Middle frontal gyrus (tissue), 1 donor: Measurements from ENCODE around the gene PDLIM5.
"Not testable (repeated sequence)": the region's sequence is repeated elsewhere in the genome, so short reads cannot be mapped to it uniquely, and the experiment has no call there.

ENCODE experiments used
- DNase-seq: peaks from one replicate; pipeline ENCODE4 v3.0.0-alpha.2; 2015; ENCODE audit warnings: low spot score; ENCODE audit errors: extremely low spot score

Gene PDLIM5

DNA sequence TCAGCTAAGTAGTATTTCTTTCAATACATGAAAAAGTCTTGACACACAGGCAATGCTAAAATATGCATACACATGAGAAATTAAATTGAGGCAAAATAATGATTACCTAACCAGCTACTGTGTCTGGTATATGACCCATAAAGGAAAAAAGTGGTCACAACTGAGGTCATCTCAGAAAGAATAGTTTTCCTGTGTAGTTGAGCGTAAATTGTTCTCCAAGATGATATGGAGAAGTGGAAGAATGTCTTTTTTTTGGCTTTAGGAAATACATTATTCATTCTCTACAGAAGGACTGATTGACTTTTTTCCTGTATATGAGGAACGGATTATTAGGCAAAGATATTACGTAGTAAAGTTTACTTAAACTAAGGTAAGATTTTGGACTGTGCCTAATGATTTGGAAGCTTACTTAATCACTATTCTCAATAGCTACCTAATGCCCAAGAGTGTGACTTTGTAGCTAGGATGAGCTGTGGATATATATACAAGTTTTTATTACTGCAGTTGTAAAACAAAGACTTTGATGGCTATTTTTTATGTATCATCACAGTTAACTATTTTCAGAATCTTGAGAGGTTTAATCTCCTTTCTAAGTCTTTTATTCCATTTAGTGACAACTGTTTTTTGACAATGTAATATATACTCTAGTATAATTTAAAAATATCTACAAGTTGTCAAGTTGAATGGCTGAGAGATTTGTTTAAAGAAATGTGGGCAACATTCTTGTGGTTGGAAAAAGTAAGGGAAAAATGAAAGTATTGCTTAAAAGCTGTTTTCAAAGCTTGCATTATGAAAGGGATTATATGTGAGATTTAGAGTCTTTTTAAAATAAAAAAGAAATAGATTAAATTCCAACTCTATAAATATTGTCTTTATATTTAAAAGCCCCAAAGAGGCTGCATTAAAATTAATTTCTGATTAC, 100.2 kb downstream of the PDLIM5 start:
- DNase-seq, result no peak

DNA sequence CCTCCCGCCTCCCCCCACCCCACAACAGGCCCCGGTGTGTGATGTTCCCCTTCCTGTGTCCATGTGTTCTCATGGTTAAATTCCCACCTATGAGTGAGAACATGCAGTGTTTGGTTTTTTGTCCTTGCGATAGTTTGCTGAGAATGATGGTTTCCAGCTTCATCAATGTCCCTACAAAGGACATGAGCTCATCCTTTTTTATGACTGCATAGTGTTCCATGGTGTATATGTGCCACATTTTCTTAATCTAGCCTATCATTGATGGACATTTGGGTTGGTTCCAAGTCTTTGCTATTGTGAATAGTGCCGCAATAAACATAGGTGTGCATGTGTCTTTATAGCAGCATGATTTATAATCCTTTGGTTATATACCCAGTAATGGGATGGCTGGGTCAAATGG, 104.3 kb downstream of the PDLIM5 start:
- not testable (repeated sequence) for DNase-seq

DNA sequence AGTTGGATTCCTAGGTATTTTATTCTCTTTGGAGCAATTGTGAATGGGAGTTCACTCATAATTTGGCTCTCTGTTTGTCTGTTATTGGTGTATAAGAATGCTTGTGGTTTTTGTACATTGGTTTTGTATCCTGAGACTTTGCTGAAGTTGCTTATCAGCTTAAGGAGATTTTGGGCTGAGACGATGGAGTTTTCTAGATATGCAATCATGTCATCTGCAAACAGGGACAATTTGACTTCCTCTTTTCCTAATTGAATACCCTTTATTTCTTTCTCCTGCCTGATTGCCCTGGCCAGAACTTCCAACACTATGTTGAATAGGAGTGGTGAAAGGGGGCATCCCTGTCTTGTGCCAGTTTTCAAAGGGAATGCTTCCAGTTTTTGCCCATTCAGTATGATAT, 105.9 kb downstream of the PDLIM5 start:
- not testable (repeated sequence) for DNase-seq

DNA sequence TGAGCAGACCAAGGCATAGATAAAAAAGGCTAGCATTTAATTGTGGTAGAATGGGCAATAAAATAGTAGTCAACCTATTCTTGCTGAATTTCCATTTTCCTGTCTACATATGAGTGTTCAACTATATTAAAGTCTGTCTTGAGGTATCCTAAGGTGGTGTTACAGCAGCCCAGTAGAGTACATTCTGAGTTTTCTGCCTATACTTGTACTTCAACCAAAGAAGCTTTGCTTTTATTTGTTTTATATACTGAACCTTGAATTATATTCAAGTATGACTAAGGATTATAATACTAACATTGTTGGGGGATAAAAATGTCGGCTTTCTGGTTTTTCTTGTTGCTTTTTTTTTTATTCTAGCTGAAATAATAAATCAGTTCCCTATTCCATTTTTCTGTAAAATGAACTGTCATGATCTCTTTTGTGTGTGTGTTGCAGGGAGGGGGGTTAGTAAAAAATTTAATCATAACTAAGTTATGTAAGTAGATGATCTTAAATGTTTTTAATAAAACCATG, 106.7 kb downstream of the PDLIM5 start:
- no peak for DNase-seq

DNA sequence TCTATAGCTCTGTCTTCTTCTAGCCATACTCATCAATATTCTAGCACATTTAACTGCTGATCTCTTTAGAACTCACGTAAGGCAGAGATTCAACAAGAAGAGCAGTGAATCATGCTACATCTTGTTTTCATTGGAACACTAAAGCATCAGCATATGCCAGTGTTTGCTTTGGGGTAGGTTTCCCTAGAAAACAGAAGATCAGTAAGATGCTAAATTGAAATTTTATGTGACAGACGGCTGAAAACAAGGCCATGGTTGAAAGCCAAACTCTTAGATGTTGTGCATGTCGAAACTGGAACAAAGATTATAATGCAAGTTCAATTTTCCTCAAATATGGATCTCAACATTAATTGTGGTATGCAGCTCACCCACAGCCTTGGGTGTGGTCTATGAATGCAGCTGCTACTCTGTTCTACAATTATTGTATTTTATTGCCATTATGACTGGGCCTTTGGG, 107.6 kb downstream of the PDLIM5 start:
- no peak for DNase-seq

DNA sequence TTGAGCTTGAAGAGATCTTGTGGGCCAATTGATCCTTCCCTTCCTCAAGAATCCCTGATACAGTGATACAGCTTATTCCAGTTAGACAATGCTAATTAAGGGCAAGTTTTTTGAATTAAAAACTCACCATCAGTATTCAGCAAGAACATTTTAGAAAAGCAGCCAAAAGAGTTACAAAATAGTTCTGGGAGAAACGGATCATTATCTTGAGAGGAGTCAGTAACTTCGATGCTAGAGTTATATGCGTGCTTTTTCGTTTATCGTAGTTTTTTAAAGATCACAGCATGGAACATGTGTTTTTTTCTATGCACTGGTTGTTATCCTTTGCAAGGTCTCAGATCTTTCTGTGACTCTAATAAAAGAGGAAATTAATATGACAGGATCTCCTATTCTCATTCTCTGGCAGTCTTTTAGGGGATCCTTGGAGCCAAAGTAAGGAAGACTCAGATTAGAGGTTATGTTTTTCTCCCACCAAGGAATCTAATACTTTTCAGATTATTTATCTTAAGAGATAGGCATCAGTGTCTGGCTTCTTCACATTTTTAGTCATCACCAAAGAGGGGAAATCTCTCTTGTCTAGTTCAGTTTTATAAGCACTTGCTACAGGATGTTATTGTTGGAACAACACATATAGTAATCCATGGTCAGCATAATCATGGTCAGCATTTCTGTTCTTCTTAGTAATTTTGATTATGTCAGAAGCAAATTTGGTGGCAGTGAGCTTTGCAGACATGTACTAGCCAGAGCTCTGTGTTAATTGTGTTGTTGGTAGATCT, 109.7 kb downstream of the PDLIM5 start:
- no peak for DNase-seq

DNA sequence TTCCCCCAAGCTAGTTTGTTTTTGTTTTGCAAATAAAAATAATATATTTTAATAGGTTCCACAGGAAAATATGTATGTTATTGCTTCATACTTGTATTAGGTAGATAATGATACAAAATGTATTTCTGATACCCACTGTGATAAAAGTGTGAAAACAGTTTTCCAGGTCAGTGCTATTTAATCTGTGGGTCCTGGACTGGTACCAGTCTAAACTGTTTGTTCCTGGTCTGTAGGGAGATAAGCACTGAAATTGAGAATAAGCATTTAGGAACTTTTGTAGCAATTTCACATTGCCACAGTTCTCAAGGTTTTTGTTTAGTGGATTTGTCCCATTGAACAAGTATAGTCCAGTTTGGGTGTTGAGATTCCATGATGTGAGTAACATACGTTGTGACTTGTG, 110.5 kb downstream of the PDLIM5 start:
- DNase-seq, result no peak

DNA sequence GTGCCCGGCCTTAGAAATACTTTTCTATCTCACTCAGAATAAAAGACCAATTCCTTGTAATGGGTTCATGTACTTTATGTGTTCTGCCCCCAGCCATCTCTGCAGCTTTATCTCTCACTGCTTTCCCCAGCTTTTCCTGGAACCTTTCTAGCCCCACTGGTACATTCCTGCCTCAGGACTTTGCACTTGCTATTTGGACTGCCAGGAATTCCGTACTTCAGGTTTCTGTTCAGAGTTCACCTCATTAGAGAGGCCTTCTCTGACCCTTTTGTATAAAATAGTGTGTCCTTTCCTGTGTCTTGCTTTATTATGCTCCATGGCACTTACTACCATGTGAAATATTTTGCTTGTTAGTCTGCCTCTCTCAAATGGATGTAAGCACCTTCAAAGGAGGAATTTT, 112.5 kb downstream of the PDLIM5 start:
- DNase-seq, result no peak

DNA sequence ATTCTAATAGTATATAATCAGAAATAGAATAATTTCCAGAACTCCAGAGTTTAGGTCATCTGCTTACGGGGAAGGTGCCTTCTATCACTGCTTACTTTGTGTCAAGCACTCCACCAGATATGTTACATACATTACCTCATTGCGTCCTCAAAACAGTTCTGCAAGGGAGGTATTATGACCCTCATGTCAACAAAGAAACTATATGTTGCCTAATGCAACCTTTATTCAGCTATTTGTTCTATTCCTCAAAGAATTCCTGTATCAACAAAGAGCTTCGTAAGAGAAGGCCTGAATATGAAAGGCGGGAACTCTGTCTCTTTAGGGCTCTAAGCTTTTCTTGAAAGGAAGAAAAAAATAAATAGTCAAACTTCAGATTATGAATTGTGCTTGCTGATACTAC, 114.7 kb downstream of the PDLIM5 start:
- DNase-seq, result no peak

DNA sequence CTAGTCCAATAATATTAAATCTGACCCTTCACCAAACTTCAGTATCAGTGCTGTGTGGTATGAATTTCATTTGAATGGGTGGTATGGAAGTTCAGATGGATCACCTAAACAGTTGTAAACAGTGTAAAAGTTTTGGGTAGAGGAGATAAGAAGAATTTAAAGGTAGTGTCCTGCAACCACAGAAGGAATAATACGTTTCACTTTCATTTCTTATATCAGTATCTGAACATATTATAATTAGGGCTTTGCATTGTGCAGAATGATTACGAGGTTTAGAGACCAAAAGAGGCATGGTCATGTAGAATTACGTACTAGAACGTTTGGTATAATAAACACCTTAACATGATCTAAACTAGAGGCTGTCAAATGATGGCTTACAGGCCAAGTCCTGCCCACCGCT, 116.1 kb downstream of the PDLIM5 start:
- no peak for DNase-seq

DNA sequence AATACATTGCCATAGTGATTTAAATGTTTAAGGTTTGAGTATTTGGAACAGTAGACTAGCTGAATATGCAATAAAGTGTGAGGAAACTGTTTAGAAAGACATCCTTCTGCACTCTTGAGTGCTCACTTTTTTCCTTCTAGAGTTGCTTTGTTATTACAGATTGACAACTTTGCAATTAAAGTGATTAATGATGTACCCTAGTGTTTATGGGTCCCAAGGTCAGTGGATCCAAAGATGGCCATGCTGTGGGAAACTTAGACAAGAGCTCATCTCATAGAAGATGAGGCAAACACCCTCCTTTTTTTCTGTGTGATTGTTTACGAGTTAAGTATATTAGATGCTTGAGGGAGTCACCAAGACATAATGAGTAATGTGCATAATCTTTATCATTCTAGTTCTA, 118.8 kb downstream of the PDLIM5 start:
- DNase-seq, result no peak

DNA sequence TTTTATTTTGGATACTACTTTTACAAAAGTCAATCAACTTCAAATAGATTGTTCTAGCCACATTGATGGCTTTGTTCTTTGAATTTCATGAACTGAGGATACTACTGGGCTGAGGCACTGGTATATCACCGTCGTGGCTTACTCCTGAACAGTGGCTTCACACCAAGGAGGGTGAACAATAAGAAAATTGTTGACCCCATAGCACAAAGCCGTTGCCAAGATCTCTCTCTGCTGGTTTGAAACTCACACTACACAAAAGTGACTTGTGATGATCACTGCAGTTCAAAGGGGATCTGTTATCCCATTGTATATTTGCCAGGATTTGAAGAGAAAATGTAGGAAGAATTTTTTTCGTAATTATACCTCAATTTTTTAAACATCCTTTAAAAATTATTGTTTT, 119.6 kb downstream of the PDLIM5 start:
- DNase-seq, result no peak

DNA sequence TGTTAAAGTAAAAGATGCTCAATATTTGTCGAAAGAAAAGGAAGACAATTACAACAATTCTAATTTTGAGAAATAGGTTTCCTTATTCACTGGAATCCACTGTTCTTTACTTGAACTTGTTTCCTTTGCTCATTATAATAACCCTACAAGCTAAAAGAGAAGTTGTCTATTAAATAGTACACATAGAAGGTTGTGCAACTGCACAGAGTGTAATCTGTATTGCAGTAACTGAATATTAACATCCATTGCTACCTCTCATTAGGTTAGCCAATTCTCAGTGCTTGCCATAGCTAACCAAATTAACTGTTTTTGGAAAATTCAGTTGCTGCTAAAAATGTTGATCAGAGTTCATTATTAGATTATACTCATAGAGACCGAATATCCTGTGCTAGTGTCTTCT, 120.0 kb downstream of the PDLIM5 start:
- no peak for DNase-seq

DNA sequence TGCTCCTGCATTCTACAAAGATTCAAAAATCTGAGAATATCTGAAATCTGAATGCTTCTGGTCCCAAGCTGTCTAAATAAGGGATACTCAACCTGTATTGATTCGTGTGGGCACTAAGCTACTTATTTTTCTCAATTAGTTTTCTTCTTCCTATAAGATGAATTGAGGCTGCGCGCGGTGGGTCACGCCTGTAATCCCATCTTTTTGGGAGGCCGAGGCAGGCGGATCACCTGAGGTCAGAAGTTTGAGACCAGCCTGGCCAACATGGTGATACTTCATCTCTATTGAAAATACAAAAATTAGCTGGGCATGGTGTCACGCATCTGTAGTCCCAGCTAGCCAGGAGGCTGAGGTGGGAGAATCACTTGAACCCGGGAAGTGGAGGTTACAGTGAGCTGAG, 122.3 kb downstream of the PDLIM5 start:
- DNase-seq, result no peak

DNA sequence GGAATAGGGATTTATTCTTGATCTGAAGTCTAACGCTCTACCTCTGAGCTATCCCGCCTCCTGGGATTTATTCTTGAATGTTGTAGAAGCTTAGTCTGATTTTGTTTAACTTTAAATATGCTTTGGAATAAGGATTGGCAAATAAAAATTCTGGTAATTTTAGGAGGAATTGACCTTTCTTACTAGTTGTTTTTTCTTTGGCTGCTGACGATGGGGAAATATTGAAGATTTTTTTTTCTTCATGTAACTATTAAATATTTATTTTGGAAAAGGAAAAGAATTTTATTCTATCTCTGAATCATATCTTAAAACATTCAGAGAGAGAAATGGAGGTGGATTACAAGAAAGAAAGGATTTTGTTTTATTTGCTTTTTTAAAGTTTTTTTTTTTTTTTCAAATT, 122.9 kb downstream of the PDLIM5 start:
- no peak for DNase-seq

DNA sequence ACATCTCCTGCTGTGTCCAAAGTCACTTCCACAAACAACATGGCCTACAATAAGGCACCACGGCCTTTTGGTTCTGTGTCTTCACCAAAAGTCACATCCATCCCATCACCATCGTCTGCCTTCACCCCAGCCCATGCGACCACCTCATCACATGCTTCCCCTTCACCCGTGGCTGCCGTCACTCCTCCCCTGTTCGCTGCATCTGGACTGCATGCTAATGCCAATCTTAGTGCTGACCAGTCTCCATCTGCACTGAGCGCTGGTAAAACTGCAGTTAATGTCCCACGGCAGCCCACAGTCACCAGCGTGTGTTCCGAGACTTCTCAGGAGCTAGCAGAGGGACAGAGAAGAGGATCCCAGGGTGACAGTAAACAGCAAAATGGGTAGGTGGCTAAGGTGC, 123.9 kb downstream of the PDLIM5 start:
- no peak for DNase-seq

DNA sequence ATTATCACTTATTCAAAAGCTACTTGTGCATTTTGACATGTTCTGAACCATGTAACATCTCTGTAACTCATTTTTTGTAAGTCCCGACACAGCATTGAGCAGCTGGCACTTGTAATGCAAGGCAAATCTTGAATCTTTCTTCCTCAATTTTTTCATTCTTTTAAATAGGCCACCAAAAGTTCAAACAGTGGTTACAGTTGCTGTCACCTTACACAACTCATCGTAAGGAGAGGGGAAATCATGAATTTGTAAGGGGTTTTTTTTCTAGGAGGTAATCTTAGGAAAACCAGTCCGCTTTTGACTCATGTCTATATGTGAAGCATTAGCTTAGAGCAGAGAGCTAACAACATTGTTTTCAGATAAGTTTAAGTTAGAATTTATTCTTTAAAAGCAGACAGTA, 124.5 kb downstream of the PDLIM5 start:
- no peak for DNase-seq

DNA sequence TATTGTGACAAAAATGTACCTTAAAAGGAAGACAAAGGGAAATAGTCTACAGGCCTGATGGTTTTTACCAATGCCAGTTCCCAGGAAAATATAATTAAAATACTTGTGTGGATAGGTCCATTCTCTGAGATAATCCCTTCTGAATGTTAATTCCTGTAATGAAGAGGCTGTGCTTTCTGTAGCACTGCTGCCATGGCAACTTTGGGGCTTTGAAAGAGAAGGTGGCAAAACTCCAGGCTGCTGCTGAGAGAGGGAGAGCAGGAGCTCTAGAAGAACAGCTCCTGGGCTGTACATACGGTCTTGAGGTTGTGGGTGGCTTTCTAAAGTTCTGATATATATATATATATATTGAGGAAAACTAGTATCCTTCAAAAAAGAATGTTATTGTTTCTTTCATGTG, 125.4 kb downstream of the PDLIM5 start:
- DNase-seq, result peak; percentile 74

DNA sequence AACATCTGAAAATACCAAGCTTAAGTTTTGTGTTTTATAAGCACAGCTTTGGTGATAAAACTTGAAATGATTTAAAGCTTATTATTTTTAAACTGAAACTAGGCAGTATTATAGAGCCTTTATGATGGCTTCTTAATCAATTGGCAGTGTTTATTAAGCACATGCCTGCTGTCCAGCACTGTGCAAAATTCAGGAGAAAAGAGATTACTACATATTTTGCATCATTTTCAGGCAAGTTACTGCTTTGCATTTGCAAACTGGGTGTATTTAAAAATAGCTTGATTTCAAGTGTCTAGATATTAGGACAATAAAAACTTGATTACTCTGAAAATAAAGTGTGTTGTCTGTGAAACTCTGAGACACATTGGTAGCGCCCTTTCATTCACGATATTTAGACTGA, 126.5 kb downstream of the PDLIM5 start:
- DNase-seq, result no peak

DNA sequence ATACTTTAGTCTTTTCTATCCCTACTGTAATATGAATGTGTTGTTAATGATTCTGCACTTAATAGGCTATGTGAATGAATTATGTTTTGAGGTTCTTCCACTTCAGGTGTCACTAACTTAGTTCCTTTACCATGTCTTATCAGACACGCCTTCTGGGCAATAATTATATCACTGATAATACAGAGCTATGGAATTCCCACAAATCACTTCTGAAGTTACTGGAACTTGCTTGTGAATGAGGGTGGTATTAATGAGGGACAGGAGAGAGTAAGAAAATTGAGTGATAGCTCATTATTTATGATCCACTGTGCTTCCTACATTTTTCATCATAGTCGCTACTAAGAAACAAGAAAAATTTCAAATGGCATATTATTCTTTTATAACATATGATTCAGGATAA, 130.0 kb downstream of the PDLIM5 start:
- DNase-seq, result no peak

DNA sequence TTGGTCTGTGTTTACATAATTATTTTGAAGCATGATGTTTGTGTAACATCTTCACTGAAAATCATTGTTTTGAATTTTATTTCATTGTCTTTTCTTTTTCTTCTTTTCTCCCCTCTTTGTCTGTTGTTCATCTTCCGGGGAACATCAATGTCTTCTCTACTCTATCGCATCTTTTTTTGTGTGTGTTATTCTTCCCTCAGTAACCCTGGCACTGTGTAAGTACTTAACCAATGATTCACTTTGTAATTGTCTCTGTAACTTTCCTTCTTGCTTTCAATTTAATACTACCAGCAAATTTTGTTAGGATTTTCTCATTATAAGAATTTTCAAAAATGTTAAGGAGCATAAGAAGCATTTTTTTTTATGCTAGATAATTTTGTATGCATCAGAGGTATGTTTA, 130.8 kb downstream of the PDLIM5 start:
- no peak for DNase-seq

DNA sequence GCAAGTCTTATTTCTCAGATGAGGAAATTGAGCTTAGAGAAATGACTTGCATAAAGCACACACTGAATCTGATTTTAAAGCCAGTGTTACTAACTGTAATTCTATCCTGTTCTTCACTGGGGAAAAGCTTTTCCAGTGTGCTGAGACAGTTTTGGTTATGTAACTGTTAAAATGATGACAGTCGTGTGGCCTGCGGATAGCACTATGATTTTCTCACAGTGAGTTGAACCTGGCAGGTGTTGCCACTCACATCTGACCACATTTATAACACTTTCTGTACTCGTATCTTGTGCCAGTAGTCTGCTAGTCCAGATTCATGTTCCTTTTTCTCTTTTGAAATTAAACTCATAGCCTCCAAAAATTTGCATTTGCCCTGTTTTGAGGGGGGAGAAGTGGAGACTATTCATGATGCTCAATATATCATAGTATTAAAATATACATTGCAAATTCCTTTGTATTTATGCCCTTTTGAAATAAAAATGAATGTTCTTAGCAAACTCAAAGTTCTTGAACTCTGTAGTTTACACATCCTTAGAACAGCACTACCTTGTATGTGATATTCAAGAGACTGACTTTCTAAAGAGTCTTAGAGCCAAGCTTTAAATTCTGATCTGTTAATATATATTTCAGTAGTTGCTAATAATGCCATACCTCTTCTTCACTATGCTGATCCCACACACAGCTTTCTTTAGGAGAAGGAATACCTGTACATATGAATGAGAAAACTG, 132.3 kb downstream of the PDLIM5 start:
- no peak for DNase-seq
